OCI-LY3 (cell line): Measurements from ENCODE around the gene LYPD5.

Experiments used
- H2AFZ ChIP-seq: fragments of 200-600, 300-600 bp; shearing (Covaris generic); 2 replicates; pipeline ENCODE4 v1.6.0; 2014; ENCODE audit warnings: antibody characterized with exemption, low read depth, low read length
- H3K27ac ChIP-seq: fragments of 200-600, 300-600 bp; sonication (generic); 2 replicates; pipeline ENCODE4 v1.5.1; 2014; ENCODE audit warnings: mild to moderate bottlenecking, low read length, moderate library complexity, mixed read lengths
- H3K27me3 ChIP-seq: fragments of 200-600, 300-600 bp; sonication (generic); 2 replicates; pipeline ENCODE4 v1.6.1; 2014; ENCODE audit warnings: low read depth, low read length, mixed read lengths
- H3K36me3 ChIP-seq: fragments of 200-600, 300-600 bp; sonication (generic); replicated peaks from 2 replicates; pipeline ENCODE3; 2014; ENCODE audit warnings: low read depth, low read length, mixed read lengths
- H3K4me1 ChIP-seq: fragments of 300-600, 200-600 bp; sonication (generic); 2 replicates; pipeline ENCODE4 v1.6.1; 2014; ENCODE audit warnings: low read length, mixed read lengths
- H3K4me2 ChIP-seq: fragments of 200-600, 300-600 bp; sonication (generic); 2 replicates; pipeline ENCODE4 v1.6.1; 2014; ENCODE audit warnings: low read length, mixed read lengths
- H3K4me3 ChIP-seq: fragments of 300-600, 200-600 bp; sonication (generic); 2 replicates; pipeline ENCODE4 v1.5.1; 2014; ENCODE audit warnings: antibody characterized with exemption, mild to moderate bottlenecking, low read length, moderate library complexity
- H3K79me2 ChIP-seq: fragments of 300-600, 200-600 bp; shearing (Covaris generic); 2 replicates; pipeline ENCODE4 v1.6.1; 2014; ENCODE audit warnings: mild to moderate bottlenecking, low read length, mixed read lengths
- H3K9ac ChIP-seq: fragments of 300-600, 200-600 bp; shearing (Covaris generic); 2 replicates; pipeline ENCODE4 v1.6.0; 2014; ENCODE audit warnings: mild to moderate bottlenecking, low read length, moderate library complexity
- H3K9me3 ChIP-seq: fragments of 200-600, 300-600 bp; shearing (Covaris generic); 2 replicates; pipeline ENCODE4 v1.6.1; 2014; ENCODE audit warnings: low read length, mixed read lengths; ENCODE audit not compliant: insufficient read depth
- H4K20me1 ChIP-seq: fragments of 200-600, 300-600 bp; sonication (generic); 2 replicates; pipeline ENCODE4 v1.6.1; 2016; ENCODE audit warnings: low read length, mixed read lengths; ENCODE audit not compliant: insufficient read depth
- CTCF ChIP-seq: fragments of 200-600, 300-600 bp; sonication (generic); IDR thresholded peaks from 2 replicates; pipeline ENCODE4 v1.5.1; 2014; ENCODE audit warnings: antibody characterized with exemption, low read length, low read depth
- EZH2phosphoT487 ChIP-seq: fragments of 200-600 bp; shearing (Covaris generic); IDR thresholded peaks from 2 replicates; pipeline ENCODE4 v1.6.1; 2018; ENCODE audit warnings: antibody characterized with exemption, mixed run types, low read depth

The LYPD5 gene

GRCh38 chr19:43774103-43774939 lies 27.9 kb downstream of the LYPD5 start:
- peaks cover 75% of the 10 kb centered on the region for H3K79me2 ChIP-seq

GRCh38 chr19:43773725-43774102 lies 28.5 kb downstream of the LYPD5 start:
- no peaks in the 10 kb centered on the region for H3K27me3 ChIP-seq
- no peak for TF ChIP-seq EZH2phosphoT487
- TF ChIP-seq CTCF = no peak
- peaks cover 69% of the 10 kb centered on the region for H3K79me2 ChIP-seq
- no peak overlapping the region for H3K4me3 ChIP-seq
- peaks cover 73% of the 10 kb centered on the region for H4K20me1 ChIP-seq
- peaks cover 85% of the 10 kb centered on the region for H3K36me3 ChIP-seq
- no peak overlapping the region for H3K9ac ChIP-seq
- no peak overlapping the region for H3K4me2 ChIP-seq
- no peak overlapping the region for H3K27ac ChIP-seq
- peaks cover 18% of the 10 kb centered on the region for H3K4me1 ChIP-seq
- H2AFZ ChIP-seq = no peak overlapping the region
- H3K9me3 ChIP-seq = no peaks in the 10 kb centered on the region

More at GRCh38 chr19:43774103-43774939, 27.9 kb downstream of the LYPD5 start:
- no peak overlapping the region for H3K9ac ChIP-seq
- H3K27me3 ChIP-seq = no peaks in the 10 kb centered on the region
- H3K4me2 ChIP-seq = no peak overlapping the region
- TF ChIP-seq CTCF (no peak), EZH2phosphoT487 (no peak)
- peaks cover 25% of the 10 kb centered on the region for H3K4me1 ChIP-seq
- no peaks in the 10 kb centered on the region for H3K9me3 ChIP-seq
- no peak overlapping the region for H2AFZ ChIP-seq
- H3K4me3 ChIP-seq = no peak overlapping the region
- H3K27ac ChIP-seq = no peak overlapping the region
- H4K20me1 ChIP-seq = peaks cover 80% of the 10 kb centered on the region
- peaks cover 84% of the 10 kb centered on the region for H3K36me3 ChIP-seq

GRCh38 chr19:43769256-43769655 lies 33.0 kb downstream of the LYPD5 start:
- Histone ChIP-seq H3K79me2 (peaks cover 24% of the 10 kb centered on the region), H3K27me3 (no peaks in the 10 kb centered on the region), H2AFZ (no peak overlapping the region), H3K4me2 (no peak overlapping the region), H3K4me3 (no peak overlapping the region), H3K9ac (no peak overlapping the region), H3K27ac (no peak overlapping the region), H3K36me3 (peaks cover 88% of the 10 kb centered on the region), H4K20me1 (peaks cover 30% of the 10 kb centered on the region), H3K9me3 (no peaks in the 10 kb centered on the region), H3K4me1 (peaks cover 38% of the 10 kb centered on the region)
- TF ChIP-seq EZH2phosphoT487 = no peak
- TF ChIP-seq CTCF = no peak

- no peak overlapping the region for H3K4me3 ChIP-seq
- H3K79me2 ChIP-seq = peaks cover 16% of the 10 kb centered on the region
- H3K27ac ChIP-seq = no peak overlapping the region
- no peak overlapping the region for H2AFZ ChIP-seq
- H3K9ac ChIP-seq = no peak overlapping the region
- no peak for TF ChIP-seq CTCF
- no peak for TF ChIP-seq EZH2phosphoT487
- H3K36me3 ChIP-seq = peaks cover 85% of the 10 kb centered on the region
- no peak overlapping the region for H3K4me2 ChIP-seq
- peaks cover 45% of the 10 kb centered on the region for H3K4me1 ChIP-seq
- H4K20me1 ChIP-seq = peaks cover 22% of the 10 kb centered on the region
- H3K27me3 ChIP-seq = no peaks in the 10 kb centered on the region
- H3K9me3 ChIP-seq = no peaks in the 10 kb centered on the region
Observed at GRCh38 chr19:43768273-43769050, 33.8 kb downstream of the LYPD5 start.
